WTC11 (cell line): ENCODE data around the gene BICD2.

Experiments used
- CREB1 ChIP-seq: sonication (generic); formaldehyde crosslinking; IDR thresholded peaks from 2 replicates; pipeline ENCODE4 v1.8.0; 2023; ENCODE audit warnings: mild to moderate bottlenecking, missing genetic modification reagents
- FOXK1 ChIP-seq: sonication (generic); formaldehyde crosslinking; IDR thresholded peaks from 2 replicates; pipeline ENCODE4 v1.8.0; 2022; ENCODE audit warnings: mild to moderate bottlenecking, moderate library complexity, missing genetic modification reagents
- NFYB ChIP-seq: sonication (generic); formaldehyde crosslinking; conservative IDR thresholded peaks from 2 replicates; pipeline ENCODE4 v1.8.0; 2022; ENCODE audit warnings: low read depth, missing genetic modification reagents
- RELA ChIP-seq: sonication (generic); formaldehyde crosslinking; IDR thresholded peaks from 2 replicates; pipeline ENCODE4 v1.8.1; 2022; ENCODE audit warnings: missing genetic modification reagents, mild to moderate bottlenecking, borderline replicate concordance
- RORB ChIP-seq: fragments of 250-450 bp; sonication (Bioruptor Pico); IDR thresholded peaks from 2 replicates; pipeline ENCODE4 v1.9.0; 2021; ENCODE audit warnings: mild to moderate bottlenecking
- SMAD4 ChIP-seq: sonication (generic); formaldehyde crosslinking; IDR thresholded peaks from 2 replicates; pipeline ENCODE4 v1.8.0; 2022; ENCODE audit warnings: mild to moderate bottlenecking, missing genetic modification reagents
- TEAD4 ChIP-seq: sonication (generic); formaldehyde crosslinking; IDR thresholded peaks from 2 replicates; pipeline ENCODE4 v1.8.0; 2022; ENCODE audit warnings: mild to moderate bottlenecking, missing genetic modification reagents
- ZNF121 ChIP-seq: sonication (generic); formaldehyde crosslinking; IDR thresholded peaks from 2 replicates; pipeline ENCODE4 v1.8.0; 2023; ENCODE audit warnings: missing genetic modification reagents
- TF ChIP-seq, protein P1 (sequence below): fragments of 200-600 bp; IDR thresholded peaks from 2 replicates; pipeline ENCODE4 v1.8.0; 2022; ENCODE audit warnings: antibody characterized with exemption
- TF ChIP-seq, protein P2 (sequence below): sonication (generic); formaldehyde crosslinking; IDR thresholded peaks from 2 replicates; pipeline ENCODE4 v1.8.1; 2022; ENCODE audit warnings: low read depth, missing genetic modification reagents, borderline replicate concordance
- TF ChIP-seq, protein P3 (sequence below): fragments of 250-450 bp; sonication (Bioruptor Pico); IDR thresholded peaks from 2 replicates; pipeline ENCODE4 v1.9.0; 2021; ENCODE audit warnings: mild to moderate bottlenecking, borderline replicate concordance
- TF ChIP-seq, protein P4 (sequence below): sonication (generic); formaldehyde crosslinking; IDR thresholded peaks from 2 replicates; pipeline ENCODE4 v1.8.1; 2023; ENCODE audit warnings: mild to moderate bottlenecking, missing genetic modification reagents, borderline replicate concordance
- TF ChIP-seq, protein P5 (sequence below): sonication (generic); formaldehyde crosslinking; IDR thresholded peaks from 2 replicates; pipeline ENCODE4 v1.8.0; 2022; ENCODE audit warnings: mild to moderate bottlenecking, missing genetic modification reagents

DNA sequence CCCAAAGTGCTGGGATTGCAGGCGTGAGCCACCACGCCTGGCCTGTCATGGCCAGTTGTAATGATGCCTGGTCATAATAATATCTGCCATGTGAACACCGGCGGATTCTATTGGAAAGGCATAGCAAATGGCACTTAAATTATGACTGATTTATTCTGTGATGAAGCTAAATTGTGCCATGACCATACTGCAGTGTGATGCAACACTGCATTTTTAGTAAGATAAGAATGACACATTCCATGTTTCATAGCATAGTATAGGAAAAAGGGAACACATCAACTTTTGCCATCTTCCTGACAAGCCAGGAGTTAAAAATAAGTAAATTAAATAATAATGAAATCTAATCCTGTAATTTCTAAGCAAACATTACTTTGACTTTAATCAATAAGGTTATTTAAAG, 30.4 kb upstream of the BICD2 start:
- TF ChIP-seq, protein P1, sequence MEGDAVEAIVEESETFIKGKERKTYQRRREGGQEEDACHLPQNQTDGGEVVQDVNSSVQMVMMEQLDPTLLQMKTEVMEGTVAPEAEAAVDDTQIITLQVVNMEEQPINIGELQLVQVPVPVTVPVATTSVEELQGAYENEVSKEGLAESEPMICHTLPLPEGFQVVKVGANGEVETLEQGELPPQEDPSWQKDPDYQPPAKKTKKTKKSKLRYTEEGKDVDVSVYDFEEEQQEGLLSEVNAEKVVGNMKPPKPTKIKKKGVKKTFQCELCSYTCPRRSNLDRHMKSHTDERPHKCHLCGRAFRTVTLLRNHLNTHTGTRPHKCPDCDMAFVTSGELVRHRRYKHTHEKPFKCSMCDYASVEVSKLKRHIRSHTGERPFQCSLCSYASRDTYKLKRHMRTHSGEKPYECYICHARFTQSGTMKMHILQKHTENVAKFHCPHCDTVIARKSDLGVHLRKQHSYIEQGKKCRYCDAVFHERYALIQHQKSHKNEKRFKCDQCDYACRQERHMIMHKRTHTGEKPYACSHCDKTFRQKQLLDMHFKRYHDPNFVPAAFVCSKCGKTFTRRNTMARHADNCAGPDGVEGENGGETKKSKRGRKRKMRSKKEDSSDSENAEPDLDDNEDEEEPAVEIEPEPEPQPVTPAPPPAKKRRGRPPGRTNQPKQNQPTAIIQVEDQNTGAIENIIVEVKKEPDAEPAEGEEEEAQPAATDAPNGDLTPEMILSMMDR: no peak
- no peak for TF ChIP-seq ZNF121 (CRISPR knock-in tag)
- TF ChIP-seq, protein P2, sequence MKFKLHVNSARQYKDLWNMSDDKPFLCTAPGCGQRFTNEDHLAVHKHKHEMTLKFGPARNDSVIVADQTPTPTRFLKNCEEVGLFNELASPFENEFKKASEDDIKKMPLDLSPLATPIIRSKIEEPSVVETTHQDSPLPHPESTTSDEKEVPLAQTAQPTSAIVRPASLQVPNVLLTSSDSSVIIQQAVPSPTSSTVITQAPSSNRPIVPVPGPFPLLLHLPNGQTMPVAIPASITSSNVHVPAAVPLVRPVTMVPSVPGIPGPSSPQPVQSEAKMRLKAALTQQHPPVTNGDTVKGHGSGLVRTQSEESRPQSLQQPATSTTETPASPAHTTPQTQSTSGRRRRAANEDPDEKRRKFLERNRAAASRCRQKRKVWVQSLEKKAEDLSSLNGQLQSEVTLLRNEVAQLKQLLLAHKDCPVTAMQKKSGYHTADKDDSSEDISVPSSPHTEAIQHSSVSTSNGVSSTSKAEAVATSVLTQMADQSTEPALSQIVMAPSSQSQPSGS: no peak
- TF ChIP-seq TEAD4 (CRISPR knock-in tag): no peak
- no peak for TF ChIP-seq RELA (CRISPR knock-in tag)
- TF ChIP-seq FOXK1 (CRISPR knock-in tag): no peak
- TF ChIP-seq, protein P3, sequence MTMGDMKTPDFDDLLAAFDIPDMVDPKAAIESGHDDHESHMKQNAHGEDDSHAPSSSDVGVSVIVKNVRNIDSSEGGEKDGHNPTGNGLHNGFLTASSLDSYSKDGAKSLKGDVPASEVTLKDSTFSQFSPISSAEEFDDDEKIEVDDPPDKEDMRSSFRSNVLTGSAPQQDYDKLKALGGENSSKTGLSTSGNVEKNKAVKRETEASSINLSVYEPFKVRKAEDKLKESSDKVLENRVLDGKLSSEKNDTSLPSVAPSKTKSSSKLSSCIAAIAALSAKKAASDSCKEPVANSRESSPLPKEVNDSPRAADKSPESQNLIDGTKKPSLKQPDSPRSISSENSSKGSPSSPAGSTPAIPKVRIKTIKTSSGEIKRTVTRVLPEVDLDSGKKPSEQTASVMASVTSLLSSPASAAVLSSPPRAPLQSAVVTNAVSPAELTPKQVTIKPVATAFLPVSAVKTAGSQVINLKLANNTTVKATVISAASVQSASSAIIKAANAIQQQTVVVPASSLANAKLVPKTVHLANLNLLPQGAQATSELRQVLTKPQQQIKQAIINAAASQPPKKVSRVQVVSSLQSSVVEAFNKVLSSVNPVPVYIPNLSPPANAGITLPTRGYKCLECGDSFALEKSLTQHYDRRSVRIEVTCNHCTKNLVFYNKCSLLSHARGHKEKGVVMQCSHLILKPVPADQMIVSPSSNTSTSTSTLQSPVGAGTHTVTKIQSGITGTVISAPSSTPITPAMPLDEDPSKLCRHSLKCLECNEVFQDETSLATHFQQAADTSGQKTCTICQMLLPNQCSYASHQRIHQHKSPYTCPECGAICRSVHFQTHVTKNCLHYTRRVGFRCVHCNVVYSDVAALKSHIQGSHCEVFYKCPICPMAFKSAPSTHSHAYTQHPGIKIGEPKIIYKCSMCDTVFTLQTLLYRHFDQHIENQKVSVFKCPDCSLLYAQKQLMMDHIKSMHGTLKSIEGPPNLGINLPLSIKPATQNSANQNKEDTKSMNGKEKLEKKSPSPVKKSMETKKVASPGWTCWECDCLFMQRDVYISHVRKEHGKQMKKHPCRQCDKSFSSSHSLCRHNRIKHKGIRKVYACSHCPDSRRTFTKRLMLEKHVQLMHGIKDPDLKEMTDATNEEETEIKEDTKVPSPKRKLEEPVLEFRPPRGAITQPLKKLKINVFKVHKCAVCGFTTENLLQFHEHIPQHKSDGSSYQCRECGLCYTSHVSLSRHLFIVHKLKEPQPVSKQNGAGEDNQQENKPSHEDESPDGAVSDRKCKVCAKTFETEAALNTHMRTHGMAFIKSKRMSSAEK: no peak
- TF ChIP-seq, protein P4, sequence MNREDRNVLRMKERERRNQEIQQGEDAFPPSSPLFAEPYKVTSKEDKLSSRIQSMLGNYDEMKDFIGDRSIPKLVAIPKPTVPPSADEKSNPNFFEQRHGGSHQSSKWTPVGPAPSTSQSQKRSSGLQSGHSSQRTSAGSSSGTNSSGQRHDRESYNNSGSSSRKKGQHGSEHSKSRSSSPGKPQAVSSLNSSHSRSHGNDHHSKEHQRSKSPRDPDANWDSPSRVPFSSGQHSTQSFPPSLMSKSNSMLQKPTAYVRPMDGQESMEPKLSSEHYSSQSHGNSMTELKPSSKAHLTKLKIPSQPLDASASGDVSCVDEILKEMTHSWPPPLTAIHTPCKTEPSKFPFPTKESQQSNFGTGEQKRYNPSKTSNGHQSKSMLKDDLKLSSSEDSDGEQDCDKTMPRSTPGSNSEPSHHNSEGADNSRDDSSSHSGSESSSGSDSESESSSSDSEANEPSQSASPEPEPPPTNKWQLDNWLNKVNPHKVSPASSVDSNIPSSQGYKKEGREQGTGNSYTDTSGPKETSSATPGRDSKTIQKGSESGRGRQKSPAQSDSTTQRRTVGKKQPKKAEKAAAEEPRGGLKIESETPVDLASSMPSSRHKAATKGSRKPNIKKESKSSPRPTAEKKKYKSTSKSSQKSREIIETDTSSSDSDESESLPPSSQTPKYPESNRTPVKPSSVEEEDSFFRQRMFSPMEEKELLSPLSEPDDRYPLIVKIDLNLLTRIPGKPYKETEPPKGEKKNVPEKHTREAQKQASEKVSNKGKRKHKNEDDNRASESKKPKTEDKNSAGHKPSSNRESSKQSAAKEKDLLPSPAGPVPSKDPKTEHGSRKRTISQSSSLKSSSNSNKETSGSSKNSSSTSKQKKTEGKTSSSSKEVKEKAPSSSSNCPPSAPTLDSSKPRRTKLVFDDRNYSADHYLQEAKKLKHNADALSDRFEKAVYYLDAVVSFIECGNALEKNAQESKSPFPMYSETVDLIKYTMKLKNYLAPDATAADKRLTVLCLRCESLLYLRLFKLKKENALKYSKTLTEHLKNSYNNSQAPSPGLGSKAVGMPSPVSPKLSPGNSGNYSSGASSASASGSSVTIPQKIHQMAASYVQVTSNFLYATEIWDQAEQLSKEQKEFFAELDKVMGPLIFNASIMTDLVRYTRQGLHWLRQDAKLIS (CRISPR knock-in tag): no peak
- no peak for TF ChIP-seq CREB1
- TF ChIP-seq SMAD4 (CRISPR knock-in tag): no peak
- no peak for TF ChIP-seq NFYB (CRISPR knock-in tag)
- TF ChIP-seq, protein P5, sequence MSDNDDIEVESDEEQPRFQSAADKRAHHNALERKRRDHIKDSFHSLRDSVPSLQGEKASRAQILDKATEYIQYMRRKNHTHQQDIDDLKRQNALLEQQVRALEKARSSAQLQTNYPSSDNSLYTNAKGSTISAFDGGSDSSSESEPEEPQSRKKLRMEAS (CRISPR knock-in tag): no peak
- TF ChIP-seq RORB (CRISPR knock-in tag): no peak
